K562 (cell line): ENCODE results near the gene NTRK1. TPM values are rescaled to one million over a fixed set of nuclear protein-coding genes. Genes with fewer than 3 reads are reported as not detected.

Experiments used
- ARID2 ChIP-seq: fragments of 450-650 bp; IDR thresholded peaks from 2 replicates; pipeline ENCODE4 v1.6.1; 2017; ENCODE audit warnings: antibody characterized with exemption, mild to moderate bottlenecking
- ARID3B ChIP-seq: fragments of 250-450 bp; sonication (Bioruptor Pico); IDR thresholded peaks from 2 replicates; pipeline ENCODE4 v1.4.0; 2020; ENCODE audit warnings: borderline replicate concordance
- DEAF1 ChIP-seq: fragments of 450-650 bp; formaldehyde crosslinking; IDR thresholded peaks from 2 replicates; pipeline ENCODE4 v1.4.0; 2020; ENCODE audit warnings: mild to moderate bottlenecking, moderate library complexity
- ETV1 ChIP-seq: fragments of 450-650 bp; conservative IDR thresholded peaks from 2 replicates; pipeline ENCODE4 v1.6.1; 2016; ENCODE audit warnings: missing genetic modification characterization, control low read depth, low read depth, missing compliant biosample characterization
- FOXA1 ChIP-seq: fragments of 450-650 bp; IDR thresholded peaks from 2 replicates; pipeline ENCODE4 v1.6.1; 2016; ENCODE audit warnings: mild to moderate bottlenecking, borderline replicate concordance
- HDAC2 ChIP-seq: fragments of 450-650 bp; IDR thresholded peaks from 2 replicates; pipeline ENCODE4 v1.6.1; 2016; ENCODE audit warnings: mild to moderate bottlenecking
- LCOR ChIP-seq: sonication (generic); formaldehyde crosslinking; IDR thresholded peaks from 2 replicates; pipeline ENCODE4 v1.8.0; 2022; ENCODE audit warnings: mild to moderate bottlenecking, missing genetic modification reagents
- MAFG ChIP-seq: fragments of 450-650 bp; conservative IDR thresholded peaks from 2 replicates; pipeline ENCODE4 v1.6.1; 2016; ENCODE audit warnings: missing genetic modification characterization, missing compliant biosample characterization
- NFXL1 ChIP-seq: fragments of 450-650 bp; formaldehyde crosslinking; IDR thresholded peaks from 2 replicates; pipeline ENCODE4 v1.4.0; 2021; ENCODE audit warnings: mild to moderate bottlenecking
- NR4A1 ChIP-seq, 2 experiments: fragments of 250-450 bp in 1 of 2; fragments of 450-650 bp in 1 of 2; sonication (Bioruptor Pico) in 1 of 2; IDR thresholded peaks; 2 replicates each; pipeline versions ENCODE4 v1.4.0 to v1.6.1; 2016 to 2020; ENCODE audit warnings: mild to moderate bottlenecking in 2 of 2, missing compliant biosample characterization in 1 of 2, missing genetic modification characterization in 1 of 2, moderate library complexity in 1 of 2
- PHF21A ChIP-seq: fragments of 450-650 bp; IDR thresholded peaks from 2 replicates; pipeline ENCODE4 v1.6.1; 2017; ENCODE audit warnings: low read depth, borderline replicate concordance
- POLR2A ChIP-seq: fragments of 450-650 bp; conservative IDR thresholded peaks from 2 replicates; pipeline ENCODE4 v1.6.1; 2016
- RHOXF2B ChIP-seq: fragments of 250-450 bp; sonication (Bioruptor Pico); conservative IDR thresholded peaks from 2 replicates; pipeline ENCODE4 v1.5.1; 2021
- TCF3 ChIP-seq: sonication (generic); formaldehyde crosslinking; IDR thresholded peaks from 2 replicates; pipeline ENCODE4 v1.4.0; 2020; ENCODE audit warnings: mild to moderate bottlenecking, missing genetic modification reagents
- TOE1 ChIP-seq, 2 experiments: fragments of 450-650 bp in 1 of 2; sonication (generic) in 1 of 2; formaldehyde crosslinking in 1 of 2; IDR thresholded peaks; 2 replicates each; pipeline versions ENCODE4 v1.7.1 to v1.8.0; 2016 to 2022; ENCODE audit warnings: borderline replicate concordance in 2 of 2, mild to moderate bottlenecking in 2 of 2, antibody characterized with exemption in 1 of 2, inconsistent platforms in 1 of 2, low read depth in 1 of 2, missing genetic modification reagents in 1 of 2, moderate library complexity in 1 of 2
- ZNF239 ChIP-seq: fragments of 250-450 bp; sonication (Bioruptor Pico); IDR thresholded peaks from 2 replicates; pipeline ENCODE4 v1.4.0; 2020; ENCODE audit warnings: mild to moderate bottlenecking
- ZNF311 ChIP-seq: fragments of 250-450 bp; sonication (Bioruptor Pico); IDR thresholded peaks from 2 replicates; pipeline ENCODE4 v1.4.0; 2020; ENCODE audit warnings: mild to moderate bottlenecking, moderate library complexity
- ZNF436 ChIP-seq: fragments of 250-450, 450-650 bp; sonication (Bioruptor Pico); formaldehyde crosslinking; IDR thresholded peaks from 2 replicates; pipeline ENCODE4 v1.7.0; 2020; ENCODE audit warnings: mild to moderate bottlenecking
- polyA plus RNA-seq, 8 experiments: library from polyadenylated mRNA; depleted of rRNA in 4 of 8; stranded (reverse) in 5 of 8; unstranded in 3 of 8; fragments of >200 nt; fragmentation: Nextera tagmentation in 2 of 8; fragmentation: Illumina TruSeq in 1 of 8; extraction: Ambion mirVana in 2 of 8; extraction: Trizol in 1 of 8; gene quantifications; 2 replicates each; pipeline versions ENCODE4 v1.2.1 to v1.2.3, GENCODE V29; 2011 to 2014; ENCODE audit warnings: inconsistent platforms in 1 of 8, missing spikeins in 1 of 8
- total RNA-seq, 7 experiments: library from RNA; depleted of rRNA in 6 of 7; stranded (reverse); fragments of >200 nt in 6 of 7; fragmentation: Illumina TruSeq in 2 of 7; extraction: Trizol in 2 of 7; gene quantifications; 2 replicates each; pipeline versions ENCODE4 v1.2.1 to v1.2.3, GENCODE V29; 2011 to 2021; ENCODE audit warnings: low replicate concordance in 1 of 7
- TF ChIP-seq, protein P1 (sequence below): sonication (generic); formaldehyde crosslinking; IDR thresholded peaks from 2 replicates; pipeline ENCODE4 v1.8.0; 2022; ENCODE audit warnings: missing genetic modification reagents, mild to moderate bottlenecking, borderline replicate concordance

NTRK1 gene
- total and polyA plus RNA-seq, 9 of the 15 experiments (the other 6 are each of a cell fraction or from before 2014, with no cell fraction given): 0.46 to 30.0 (median 7.9) TPM

DNA sequence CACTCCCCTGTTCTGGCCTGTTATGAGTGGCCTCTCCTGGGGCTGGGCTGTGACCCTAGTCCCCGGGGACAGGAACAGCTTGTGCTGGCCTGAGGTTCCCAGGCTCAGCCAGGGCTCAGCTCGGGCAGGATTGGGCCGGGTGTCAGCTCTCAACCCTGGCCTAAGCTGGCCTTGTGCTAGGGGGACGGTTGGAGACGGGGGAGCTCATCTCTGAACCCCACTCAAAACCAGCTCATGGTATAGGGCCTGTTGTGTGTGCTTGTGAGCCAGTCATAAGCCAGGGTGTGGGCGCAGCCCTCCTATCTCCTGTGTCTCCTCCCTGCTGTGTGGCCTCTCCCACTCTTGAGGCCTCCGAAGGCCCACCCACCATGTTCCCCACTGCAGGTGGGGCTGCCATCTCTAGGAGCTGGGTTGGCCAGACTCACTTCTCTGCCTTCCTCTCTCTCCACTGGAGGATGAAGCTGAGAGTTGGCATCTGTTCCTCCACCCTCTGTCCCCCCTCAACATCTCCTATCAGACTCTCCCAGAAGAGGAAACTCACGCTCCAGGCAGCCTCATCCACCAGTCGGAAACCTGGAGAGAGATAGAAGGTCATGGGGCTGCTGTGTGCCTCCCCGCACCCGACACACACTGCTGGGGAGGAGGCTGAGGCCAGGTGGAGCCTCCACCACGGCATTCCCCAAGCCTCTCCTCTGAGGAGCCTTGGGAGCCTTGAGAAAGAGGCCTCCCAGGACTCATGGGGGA lies 34.2 kb downstream of the NTRK1 start (continued):
- TF ChIP-seq ZNF436 (no peak), MAFG (no peak), TOE1 (IDR thresholded peaks at IDR 0.05; ENCODE audit: borderline replicate concordance) (no peak), TOE1 (CRISPR knock-in tag; IDR thresholded peaks at IDR 0.05; ENCODE audit: borderline replicate concordance, low read depth) (no peak), TCF3 (CRISPR knock-in tag) (peak; percentile 89), ARID2 (no peak), FOXA1 (no peak), POLR2A (peak; percentile 35; the same call in 1 of the 2 replicates), RHOXF2B (CRISPR knock-in tag) (no peak), ZNF239 (CRISPR knock-in tag) (no peak), ETV1 (tag) (no peak), ZNF311 (CRISPR knock-in tag) (no peak), HDAC2 (0 out of 2 replicates have a peak, but pooled peaks have one; percentile 68), LCOR (CRISPR knock-in tag) (no peak), DEAF1 (CRISPR knock-in tag) (no peak), PHF21A (no peak), NR4A1 (CRISPR knock-in tag; IDR thresholded peaks at IDR 0.05) (no peak), NR4A1 (tag; IDR thresholded peaks at IDR 0.05) (peak; percentile 88), NFXL1 (no peak), ARID3B (CRISPR knock-in tag) (no peak)
- TF ChIP-seq, protein P1, sequence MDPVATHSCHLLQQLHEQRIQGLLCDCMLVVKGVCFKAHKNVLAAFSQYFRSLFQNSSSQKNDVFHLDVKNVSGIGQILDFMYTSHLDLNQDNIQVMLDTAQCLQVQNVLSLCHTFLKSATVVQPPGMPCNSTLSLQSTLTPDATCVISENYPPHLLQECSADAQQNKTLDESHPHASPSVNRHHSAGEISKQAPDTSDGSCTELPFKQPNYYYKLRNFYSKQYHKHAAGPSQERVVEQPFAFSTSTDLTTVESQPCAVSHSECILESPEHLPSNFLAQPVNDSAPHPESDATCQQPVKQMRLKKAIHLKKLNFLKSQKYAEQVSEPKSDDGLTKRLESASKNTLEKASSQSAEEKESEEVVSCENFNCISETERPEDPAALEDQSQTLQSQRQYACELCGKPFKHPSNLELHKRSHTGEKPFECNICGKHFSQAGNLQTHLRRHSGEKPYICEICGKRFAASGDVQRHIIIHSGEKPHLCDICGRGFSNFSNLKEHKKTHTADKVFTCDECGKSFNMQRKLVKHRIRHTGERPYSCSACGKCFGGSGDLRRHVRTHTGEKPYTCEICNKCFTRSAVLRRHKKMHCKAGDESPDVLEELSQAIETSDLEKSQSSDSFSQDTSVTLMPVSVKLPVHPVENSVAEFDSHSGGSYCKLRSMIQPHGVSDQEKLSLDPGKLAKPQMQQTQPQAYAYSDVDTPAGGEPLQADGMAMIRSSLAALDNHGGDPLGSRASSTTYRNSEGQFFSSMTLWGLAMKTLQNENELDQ (CRISPR knock-in tag): no peak
